Medulla oblongata (tissue), 1 donor: Measurements from ENCODE around the gene WNT3A.
"Not testable (repeated sequence)": the region's sequence is repeated elsewhere in the genome, so short reads cannot be mapped to it uniquely, and the experiment has no call there.

Experiments
- DNase-seq: peaks from one replicate; pipeline ENCODE4 v3.0.0-alpha.2; 2015; ENCODE audit errors: extremely low spot score

The WNT3A gene, protein sequence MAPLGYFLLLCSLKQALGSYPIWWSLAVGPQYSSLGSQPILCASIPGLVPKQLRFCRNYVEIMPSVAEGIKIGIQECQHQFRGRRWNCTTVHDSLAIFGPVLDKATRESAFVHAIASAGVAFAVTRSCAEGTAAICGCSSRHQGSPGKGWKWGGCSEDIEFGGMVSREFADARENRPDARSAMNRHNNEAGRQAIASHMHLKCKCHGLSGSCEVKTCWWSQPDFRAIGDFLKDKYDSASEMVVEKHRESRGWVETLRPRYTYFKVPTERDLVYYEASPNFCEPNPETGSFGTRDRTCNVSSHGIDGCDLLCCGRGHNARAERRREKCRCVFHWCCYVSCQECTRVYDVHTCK

DNA sequence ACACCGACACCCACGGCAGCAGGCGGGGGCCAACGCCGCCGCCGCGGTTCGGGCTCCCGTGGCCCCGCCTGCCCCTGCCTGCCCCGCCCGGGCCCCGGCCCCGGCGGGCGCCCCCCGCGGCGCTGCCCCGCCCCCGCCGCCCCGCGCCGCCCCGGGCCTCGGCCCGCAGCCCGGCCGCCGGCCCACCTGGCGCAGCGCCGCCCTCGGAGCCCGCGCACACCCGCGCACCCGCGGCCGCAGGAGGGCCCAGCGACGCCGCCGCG, at the start of gene WNT3A:
Gene WNT3A, plus strand, starts transcription at position 213 of the 263 bp plus-strand sequence. CDS start 131 bp downstream, outside the sequence.
- no peak for DNase-seq

DNA sequence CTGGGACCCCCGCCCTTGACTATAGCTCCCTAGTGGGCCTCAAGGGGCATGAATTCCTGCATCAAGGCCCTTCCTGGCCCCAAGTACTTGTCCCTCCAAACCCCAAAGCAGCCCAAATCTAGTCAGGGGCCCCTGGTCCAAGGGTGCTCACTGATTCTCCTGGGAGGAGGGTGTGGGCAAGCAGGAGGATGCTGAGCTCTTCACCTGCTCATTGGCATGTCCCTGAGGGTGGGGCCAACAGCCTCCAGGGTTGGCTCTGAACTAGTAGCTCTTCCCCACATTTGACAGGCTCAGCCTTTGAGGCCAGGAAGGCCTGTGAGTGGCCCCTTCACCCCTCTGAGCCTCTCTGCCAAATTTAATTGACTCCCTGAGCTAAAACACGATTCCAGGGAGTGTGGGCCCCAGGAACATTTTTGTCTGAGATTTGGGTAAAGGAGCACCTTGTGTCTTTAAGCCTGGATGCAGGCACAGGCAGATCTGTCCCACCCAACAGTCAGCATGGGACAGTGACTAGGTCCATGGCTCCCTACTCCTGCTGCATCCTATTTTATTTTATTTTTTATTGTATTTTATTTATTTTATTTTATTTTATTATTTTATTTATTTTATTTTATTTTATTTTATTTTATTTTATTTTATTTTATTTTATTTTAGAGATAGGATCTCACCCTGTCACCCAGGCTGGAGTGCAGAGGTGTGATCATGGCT, 48.0 kb upstream of the WNT3A start:
- no peak for DNase-seq

DNA sequence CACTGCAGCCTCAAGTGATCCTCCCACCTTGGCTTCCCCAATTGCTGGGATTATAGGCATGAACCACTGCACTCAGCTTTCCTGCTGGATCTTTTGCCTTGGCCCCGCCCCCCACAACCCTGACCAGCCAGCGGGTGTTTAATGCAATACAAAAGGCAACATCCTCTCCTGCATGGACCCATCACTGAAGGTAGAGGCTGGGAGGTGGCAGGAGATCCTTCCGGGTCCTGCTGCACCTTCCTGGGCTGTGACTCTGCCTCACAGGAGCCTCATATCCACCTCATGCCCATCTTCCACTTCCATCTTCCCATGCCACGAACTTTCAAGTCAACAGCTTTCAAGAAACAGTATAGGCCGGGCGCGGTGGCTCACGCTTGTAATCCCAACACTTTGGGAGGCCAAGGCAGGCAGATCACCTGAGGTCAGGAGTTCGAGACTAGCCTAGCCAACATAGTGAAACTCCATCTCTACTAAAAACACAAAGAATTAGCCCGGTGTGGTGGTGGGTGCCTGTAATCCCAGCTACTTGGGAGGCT, 47.4 kb upstream of the WNT3A start:
- no peak for DNase-seq

DNA sequence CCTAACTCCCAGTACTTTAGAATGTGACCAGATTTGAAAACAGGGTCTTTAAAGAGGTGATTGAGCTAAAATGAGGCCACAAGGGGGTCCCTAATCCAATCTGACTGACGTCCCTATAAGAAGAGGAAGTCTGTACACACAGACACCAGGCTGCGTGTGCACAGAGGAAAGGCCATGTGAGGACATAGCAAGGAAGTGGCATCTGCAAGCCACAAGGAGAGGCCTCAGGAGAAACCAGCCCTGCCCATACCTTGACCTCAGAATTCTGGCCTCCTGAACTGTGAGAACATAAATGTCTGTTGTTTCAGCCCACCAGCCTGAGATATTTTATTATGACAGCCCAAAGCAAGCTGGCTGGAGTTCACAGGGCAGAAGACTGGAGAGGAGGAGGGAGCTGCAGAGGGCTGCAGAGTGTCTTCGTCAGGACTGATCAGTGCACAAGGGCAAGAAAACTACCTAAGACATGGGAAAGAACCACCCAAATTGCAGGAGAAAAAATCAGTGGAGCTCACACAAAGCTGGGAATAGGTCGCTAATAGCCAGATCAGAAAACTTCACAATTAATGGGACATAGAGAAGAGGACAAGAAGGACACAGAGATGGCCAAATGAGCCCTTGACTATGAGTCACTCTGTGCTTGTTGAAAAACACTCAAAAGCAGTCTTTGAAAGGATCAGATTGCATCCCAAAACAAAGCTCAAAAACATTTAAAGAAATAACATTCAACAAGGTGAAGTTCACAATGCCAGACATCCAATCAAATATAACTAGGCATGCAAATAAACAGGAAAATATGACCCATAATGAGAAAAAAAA, 44.9 kb upstream of the WNT3A start:
- DNase-seq: no peak

DNA sequence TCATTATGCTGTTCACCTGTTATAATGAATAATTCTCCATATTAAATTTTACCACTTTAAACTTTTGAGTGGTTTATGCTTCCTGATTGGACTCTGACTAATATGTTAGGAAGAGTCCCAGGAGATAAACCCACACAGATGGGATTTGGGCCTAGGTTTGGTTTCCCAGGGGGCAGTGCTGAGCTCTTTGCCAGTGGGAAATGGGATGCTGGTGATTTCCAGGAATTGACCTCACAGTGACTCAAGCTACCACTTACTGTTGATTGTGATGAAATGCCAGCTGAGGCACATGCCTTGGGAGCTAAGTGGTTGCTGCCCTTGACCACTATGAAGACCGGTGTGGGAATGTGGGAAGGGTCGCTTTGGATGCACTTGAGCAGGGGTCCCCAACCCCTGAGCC, 40.1 kb upstream of the WNT3A start:
- not testable (repeated sequence) for DNase-seq

DNA sequence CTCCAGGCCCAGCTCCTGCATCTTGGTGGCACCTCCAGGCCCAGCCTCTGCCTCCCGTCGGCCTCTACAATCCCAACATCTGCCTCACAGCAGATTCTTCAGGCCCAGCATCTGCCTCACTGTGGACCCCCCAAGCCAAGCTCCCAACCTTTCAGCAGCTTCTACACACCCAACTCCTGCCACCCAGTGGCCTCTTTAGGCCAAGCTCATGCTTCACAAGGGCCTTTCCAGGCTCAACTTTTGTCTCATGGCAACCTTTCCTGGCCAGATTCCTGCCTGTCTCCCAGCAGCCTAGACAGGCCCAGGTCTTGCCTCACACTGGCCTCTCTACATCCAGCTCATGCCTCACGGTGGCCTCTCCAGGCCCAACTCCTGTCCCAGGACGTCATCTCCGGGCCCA, 39.0 kb upstream of the WNT3A start:
- DNase-seq: not testable (repeated sequence)

DNA sequence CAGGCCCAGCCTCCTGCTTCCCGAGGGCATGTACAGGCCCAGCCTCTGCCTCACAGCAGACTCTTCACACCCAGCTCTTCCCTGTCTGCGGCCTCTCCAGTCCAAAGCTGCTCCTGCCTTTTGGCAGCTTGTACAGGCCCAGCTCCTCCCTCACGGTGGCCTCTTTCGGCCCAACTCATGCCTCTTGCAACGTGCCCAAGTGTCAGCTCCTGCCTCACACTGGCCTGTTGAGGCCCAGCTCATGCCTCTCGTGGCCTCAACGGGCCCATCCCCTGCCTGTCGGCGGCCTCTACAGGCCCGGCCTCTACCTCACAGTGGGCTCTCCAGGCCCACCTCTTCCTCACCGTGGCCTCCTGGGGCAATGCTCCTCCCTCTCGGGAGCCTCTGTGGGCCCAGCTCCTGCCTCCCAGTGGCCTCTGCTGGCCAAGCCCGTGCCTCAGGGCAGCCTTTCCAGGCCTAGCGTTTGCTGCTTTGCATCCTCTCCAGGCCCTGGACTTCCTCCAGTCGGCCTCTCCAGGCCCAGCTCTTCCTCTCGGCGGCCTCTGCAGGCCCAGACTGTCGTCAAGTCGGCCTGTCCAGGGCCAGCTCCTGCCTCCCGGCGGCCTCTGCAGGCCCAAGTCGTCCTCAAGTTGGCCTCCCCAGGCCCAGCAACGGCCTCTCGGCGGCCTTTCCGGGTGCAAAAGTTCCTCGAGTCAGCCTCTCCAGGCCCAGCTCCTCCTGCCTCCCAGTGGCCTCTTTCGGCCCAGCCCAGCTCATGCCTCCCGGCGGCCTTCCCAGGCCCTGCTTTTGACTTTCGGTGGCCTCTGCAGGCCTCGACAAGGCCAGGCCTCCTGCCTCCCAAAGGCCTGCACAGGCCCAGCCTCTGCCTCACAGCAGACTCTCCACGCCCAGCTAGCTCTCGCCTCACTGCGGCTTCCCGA, 36.5 kb upstream of the WNT3A start:
- DNase-seq: not testable (repeated sequence)

DNA sequence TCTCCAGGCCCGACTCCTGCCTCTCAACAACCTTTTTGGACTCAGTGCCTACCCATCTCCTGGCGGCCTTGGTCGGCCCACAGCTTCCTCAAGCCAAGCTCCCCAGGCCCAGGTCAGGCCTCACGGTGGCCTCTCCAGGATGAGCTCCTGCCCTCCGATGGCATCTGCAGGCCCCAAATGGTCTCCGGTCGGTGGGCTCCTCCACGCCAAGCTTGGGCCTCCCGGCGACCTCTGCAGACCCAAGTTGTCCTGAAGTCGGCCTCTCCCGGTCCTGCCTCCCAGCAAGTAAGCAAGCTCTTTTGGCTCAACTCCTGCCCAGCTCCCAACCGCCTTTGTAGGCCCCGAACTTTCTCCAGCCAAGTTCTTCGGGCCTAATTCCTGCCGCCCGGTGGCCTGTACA, 35.6 kb upstream of the WNT3A start:
- DNase-seq: not testable (repeated sequence)

DNA sequence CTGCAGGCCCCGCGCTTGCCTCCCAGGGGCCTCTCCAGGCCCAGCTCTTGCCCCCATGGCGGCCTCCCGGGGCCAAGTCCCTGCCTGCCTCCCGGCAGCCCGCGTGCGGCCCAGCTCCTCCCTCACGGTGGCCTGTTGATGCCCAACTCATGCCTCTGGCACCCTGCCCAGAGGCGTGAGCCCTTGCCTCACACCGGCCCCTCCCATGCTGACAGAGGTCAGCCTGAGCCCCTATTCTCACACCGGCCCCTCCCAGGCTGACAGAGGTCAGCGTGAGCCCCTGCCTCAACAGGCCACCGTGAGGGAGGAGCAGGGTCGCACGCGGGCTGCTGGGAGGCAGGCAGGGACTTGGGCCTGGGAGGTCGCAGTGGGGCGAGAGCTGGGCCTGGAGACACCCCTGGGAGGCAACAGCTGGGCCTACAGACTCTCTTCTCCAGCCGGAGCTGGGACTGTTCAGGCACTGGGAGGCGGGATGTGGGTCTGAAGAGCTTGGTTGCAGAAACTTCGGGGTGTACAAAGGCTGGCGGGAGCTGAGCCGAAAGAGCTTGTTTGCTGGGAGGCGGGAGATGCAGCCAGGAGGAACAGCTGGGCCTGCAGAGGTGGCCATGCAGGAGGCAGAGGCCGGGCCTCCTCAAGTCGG, 35.0 kb upstream of the WNT3A start:
- not testable (repeated sequence) for DNase-seq

DNA sequence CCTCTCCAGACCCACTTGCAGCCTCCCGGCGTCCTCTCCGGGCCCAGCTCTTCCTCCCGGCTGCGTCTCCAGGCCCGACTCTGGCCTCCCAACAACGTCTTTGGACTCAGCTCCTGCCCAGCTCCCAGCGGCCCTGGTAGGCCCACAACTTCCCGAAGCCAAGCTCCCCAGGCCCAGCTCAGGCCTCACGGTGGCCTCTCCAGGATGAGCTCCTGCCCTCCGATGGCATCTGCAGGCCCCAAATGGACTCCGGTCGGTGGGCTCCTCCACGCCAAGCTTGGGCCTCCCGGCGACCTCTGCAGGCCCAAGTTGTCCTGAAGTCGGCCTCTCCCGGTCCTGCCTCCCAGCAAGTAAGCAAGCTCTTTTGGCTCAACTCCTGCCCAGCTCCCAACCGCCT, 34.5 kb upstream of the WNT3A start:
- not testable (repeated sequence) for DNase-seq

DNA sequence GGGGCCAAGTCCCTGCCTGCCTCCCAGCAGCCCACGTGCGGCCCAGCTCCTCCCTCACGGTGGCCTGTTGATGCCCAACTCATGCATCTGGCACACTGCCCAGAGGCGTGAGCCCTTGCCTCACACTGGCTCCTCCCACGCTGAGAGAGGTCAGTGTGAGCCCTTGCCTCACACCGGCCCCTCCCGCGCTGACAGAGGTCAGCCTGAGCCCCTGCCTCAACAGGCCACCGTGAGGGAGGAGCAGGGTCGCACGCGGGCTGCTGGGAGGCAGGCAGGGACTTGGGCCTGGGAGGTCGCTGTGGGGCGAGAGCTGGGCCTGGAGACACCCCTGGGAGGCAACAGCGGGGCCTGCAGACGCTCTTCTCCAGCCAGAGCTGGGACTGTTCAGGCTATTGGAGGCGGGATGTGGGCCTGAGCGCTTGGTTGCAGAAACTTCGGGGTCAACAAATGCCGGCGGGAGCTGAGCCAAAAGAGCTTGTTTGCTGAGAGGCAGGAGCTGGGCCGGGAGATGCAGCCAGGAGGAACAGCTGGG, 33.9 kb upstream of the WNT3A start:
- DNase-seq: not testable (repeated sequence)

DNA sequence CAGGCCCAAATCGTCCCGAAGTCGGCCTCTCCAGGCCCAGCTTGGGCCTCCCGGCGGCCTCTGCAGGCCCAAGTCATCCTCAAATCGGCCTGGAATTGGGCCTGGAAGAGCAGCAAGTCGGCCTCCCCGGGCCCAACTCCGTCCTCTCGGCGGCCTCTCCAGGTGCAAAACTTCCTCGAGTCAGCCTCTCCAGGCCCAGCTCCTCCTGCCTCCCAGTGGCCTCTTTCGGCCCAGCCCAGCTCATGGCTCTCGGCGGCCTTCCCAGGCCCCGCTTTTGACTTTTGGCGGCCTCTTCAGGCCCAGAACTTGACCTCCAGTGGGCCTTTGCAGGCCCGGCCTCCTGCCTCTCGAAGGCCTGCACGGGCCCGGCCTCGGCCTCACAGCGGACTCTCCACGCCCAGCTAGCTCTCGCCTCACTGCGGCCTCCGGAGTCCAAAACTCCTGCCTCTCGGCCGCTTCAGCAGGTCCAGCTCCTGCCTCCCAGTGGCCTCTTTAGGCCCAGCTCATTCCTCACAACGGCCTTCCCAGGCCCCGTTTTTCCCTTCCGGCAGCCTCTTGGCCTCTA, 33.0 kb upstream of the WNT3A start:
- DNase-seq: not testable (repeated sequence)

DNA sequence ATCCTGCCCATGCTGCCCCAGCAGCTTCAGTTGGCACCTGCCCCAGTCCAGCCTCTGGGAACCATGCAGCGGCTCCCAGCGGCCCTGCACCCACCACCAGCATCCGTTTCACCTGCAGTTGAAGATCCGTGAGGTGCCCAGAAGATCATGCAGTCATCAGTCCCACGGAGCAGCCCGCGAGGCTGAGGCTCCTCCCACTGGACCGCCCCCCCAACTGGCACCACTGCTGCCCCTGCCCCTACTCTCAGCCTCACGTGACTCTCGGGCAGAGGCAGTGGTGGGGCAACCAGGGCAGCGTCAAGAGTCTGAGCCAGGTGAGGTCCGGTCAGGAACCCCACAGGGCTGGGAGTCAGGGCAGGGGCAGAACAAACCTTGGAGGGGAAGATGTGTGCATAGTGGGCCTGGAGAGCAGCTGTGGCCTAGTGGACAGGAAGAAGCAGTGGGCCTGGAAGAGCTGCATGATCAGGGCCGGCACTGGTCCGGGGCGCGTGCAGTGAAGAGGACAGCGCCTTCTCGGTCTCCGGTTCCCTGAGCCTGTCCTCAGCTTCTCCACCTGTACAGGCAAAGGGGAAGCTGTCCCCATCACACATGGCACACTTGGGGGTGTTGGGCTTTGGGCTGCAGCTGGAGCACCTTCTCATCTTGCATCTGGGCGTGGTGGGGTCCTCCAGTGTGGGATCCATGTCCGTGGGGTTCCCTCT, 31.1 kb upstream of the WNT3A start:
- not testable (repeated sequence) for DNase-seq

DNA sequence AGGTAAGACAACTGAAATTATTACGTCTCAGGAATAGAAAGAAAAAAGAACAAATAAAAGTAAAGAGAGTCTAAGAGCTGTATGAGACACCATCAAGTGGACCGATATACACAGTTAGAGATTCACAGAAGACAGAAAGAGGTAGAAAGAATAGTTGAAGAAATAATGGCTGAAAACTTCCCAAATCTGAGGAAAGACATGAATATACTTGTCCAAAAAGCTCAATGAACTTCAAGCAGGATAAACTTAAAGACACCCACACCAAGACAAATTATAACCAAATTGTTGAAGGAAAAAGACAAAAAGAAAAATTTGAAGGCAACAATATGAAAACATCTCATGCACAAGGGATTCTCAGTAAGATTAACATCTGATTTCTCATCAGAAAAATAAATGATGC, 19.6 kb upstream of the WNT3A start:
- DNase-seq: no peak

DNA sequence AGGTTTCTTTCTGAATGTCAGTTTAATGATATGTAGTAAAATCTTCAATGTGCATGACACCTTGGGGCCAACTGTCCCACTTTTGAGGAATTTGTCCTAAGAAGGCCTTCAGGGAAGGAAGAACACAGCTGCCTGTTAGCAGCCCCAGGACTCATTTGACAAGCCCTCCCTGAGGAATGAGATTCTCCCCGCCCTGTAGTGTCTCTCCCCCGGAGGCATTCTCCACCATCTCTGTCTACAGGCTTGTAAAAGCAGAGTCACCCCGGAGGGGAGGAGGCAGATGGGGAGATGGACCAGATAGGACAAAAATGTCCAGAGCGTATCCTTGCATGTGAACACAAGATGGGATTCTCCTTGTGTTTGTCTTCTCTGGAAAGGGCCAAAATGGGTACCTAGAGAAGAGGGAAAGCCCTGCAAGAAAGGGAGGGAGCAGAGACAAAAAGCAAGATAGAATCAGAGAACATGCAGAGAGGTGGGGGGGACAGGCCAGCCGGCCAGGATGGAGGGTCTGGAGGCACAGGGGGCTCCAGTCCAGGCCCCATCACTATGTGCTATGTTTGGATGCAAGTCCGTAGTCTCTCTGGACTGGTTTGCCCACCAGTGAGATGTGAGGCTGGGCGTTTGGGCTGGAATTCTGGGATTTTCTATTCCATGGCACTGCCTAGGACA, 12.0 kb upstream of the WNT3A start:
- DNase-seq: no peak

DNA sequence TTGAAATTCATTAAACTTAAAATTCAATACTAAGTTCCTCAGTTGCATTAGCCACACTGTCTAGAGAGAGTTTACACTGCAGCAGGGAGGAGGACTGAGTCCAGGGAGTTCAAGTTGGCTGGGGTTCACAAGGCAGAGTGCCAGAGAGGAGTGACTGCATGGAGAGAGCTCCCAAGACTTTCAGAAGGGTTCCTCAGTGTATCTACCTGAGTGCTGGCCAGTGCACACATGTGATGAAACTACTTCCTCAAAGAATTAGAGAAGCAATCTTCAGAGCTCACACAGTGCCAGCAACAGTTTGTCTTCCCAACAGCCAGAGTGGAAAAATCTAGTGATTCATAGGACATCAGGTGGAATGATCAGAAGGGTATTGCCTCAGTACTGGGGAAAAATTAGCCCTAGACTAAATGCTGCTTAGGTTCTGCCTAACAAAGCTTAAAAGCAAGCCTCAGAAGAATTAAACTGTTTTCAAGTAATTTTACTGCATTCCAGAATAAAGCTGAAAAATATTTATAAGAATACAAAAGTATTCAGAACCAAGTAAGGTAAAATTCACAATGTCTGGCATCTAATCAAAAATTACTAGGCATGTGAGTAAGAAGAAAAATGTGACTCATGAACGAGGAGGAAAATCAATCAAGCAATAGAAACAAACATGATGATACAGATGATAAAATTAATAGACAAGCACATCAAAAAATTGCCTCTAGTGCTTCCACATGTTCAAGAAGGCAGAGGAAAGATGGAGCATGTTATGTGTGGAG, 10.4 kb upstream of the WNT3A start:
- DNase-seq: no peak

DNA sequence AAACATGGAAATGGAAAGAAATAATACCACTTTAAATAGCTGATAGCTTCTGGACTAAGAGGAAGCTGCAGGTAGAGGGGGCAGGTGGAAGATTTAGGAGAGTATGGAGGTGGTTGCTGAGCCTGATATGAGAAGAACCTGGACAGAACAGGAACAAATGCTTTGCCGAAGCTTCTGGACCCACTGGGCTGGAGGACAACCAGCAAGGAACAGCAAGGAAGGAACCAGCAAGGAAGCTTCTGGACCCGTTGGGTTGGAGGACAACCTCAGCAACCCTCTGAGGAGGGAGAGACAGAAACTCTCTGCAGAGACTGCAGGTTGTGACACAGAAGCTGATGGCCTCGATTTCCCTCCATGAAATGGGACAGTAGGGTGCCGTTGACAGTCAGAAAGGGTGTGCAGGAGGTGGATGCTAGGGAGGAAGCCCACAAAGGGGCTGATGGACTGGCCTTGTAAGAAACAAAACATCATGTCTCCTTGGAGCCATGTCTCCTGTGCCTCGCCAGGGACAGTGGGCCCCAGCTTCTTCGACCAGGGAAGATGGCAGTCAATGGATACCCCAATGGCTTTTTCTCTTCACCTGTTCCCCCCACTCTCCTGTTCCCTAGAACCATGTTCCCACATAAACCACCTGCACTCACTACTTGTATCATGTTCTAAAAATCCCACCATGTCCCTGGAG, 8.3 kb upstream of the WNT3A start:
- DNase-seq: no peak
